Gastrocnemius medialis (tissue), 4 donors: ENCODE measurements around the gene RUNDC1.
A peak's percentile ranks its signal among the peaks of the same experiment; 100 is the strongest.

Experiments used
- CTCF ChIP-seq, 5 experiments: fragments of 450-650 bp in 3 of 5; fragments of 200-600 bp in 2 of 5; sonication (generic) in 2 of 5; IDR thresholded peaks in 4 of 5; conservative IDR thresholded peaks in 1 of 5; 1 replicate in 4 of 5; 2 replicates in 1 of 5; pipeline ENCODE4 v1.5.1; 2016 to 2019; ENCODE audit warnings: antibody characterized with exemption in 5 of 5, mild to moderate bottlenecking in 3 of 5, moderate library complexity in 3 of 5
- POLR2A ChIP-seq, 2 donors: fragments of 450-650 bp; IDR thresholded peaks; one replicate each; pipeline ENCODE4 v1.6.1; 2017; ENCODE audit warnings: antibody characterized with exemption in 2 of 2, mild to moderate bottlenecking in 2 of 2, moderate library complexity in 2 of 2

GRCh38 chr17:42997984-42998938, 17.9 kb downstream of the RUNDC1 start, which contains the start of gene RPL27:
- TF ChIP-seq CTCF (IDR thresholded peaks at IDR 0.05 in 4 of 5, conservative IDR thresholded peaks at IDR 0.05 in 1 of 5) (peak; percentile 91 to 97 (median 93)), POLR2A (IDR thresholded peaks at IDR 0.05) (peak; percentile 90 to 91)
